ENCODE data around the gene H3-3A.
A peak's percentile ranks its signal among the peaks of the same experiment; 100 is the strongest.

The H3-3A gene

GRCh38 chr1:226063224-226063976 lies 884 bp downstream of the H3-3A start:
- H3K36me3 ChIP-seq (replicated peaks): peaks cover 35% of the 10 kb centered on the region
- in situ Hi-C loops (cut with MboI; ENCODE audit: low sequenced_read_pairs): no loop called here
- peaks cover 25% of the 10 kb centered on the region for H3K4me1 ChIP-seq
- H3K27me3 ChIP-seq (ENCODE audit: low read depth): no peaks in the 10 kb centered on the region
- DNase-seq (ENCODE audit: low spot score in 2 of 2): peak; percentile 61 to 64
- H3K9me3 ChIP-seq: no peaks in the 10 kb centered on the region
- peak overlapping the region; percentile 99 for H3K4me3 ChIP-seq

GRCh38 chr1:226063977-226064815 lies 1.7 kb downstream of the H3-3A start:
- in situ Hi-C loops (cut with MboI; ENCODE audit: low sequenced_read_pairs): no loop called here
- DNase-seq (ENCODE audit: low spot score in 2 of 2): peak in 1 of 2 experiments; percentile 31

GRCh38 chr1:226064816-226065248 lies 2.3 kb downstream of the H3-3A start:
- in situ Hi-C loops (cut with MboI; ENCODE audit: low sequenced_read_pairs): no loop called here
- peaks cover 49% of the 10 kb centered on the region for H3K36me3 ChIP-seq (replicated peaks)
- no peaks in the 10 kb centered on the region for H3K27me3 ChIP-seq (ENCODE audit: low read depth)
- H3K4me3 ChIP-seq: peak overlapping the region; percentile 99
- DNase-seq (ENCODE audit: low spot score in 2 of 2): peak; percentile 50 to 70
- H3K4me1 ChIP-seq: peaks cover 25% of the 10 kb centered on the region
- no peaks in the 10 kb centered on the region for H3K9me3 ChIP-seq

More at GRCh38 chr1:226063977-226064815, 1.7 kb downstream of the H3-3A start:
- H3K27me3 ChIP-seq (ENCODE audit: low read depth): no peaks in the 10 kb centered on the region
- peak overlapping the region; percentile 99 for H3K4me3 ChIP-seq
- H3K4me1 ChIP-seq: peaks cover 25% of the 10 kb centered on the region
- H3K36me3 ChIP-seq (replicated peaks): peaks cover 43% of the 10 kb centered on the region
- no peaks in the 10 kb centered on the region for H3K9me3 ChIP-seq

GRCh38 chr1:226066415-226067078 lies 4.0 kb downstream of the H3-3A start:
- in situ Hi-C loops (cut with MboI; ENCODE audit: low sequenced_read_pairs): no loop called here
- Histone ChIP-seq H3K9me3 (no peaks in the 10 kb centered on the region), H3K4me3 (no peak overlapping the region), H3K4me1 (peaks cover 18% of the 10 kb centered on the region), H3K27me3 (ENCODE audit: low read depth) (no peaks in the 10 kb centered on the region), H3K36me3 (replicated peaks) (peaks cover 62% of the 10 kb centered on the region)
- DNase-seq (ENCODE audit: low spot score in 2 of 2): no peak

GRCh38 chr1:226069811-226070489 lies 7.4 kb downstream of the H3-3A start:
- no peaks in the 10 kb centered on the region for H3K27me3 ChIP-seq (ENCODE audit: low read depth)
- H3K4me1 ChIP-seq: peaks cover 17% of the 10 kb centered on the region
- peaks cover 83% of the 10 kb centered on the region for H3K36me3 ChIP-seq (replicated peaks)
- in situ Hi-C loops (cut with MboI; ENCODE audit: low sequenced_read_pairs): no loop called here
- H3K4me3 ChIP-seq: no peak overlapping the region
- no peak for DNase-seq (ENCODE audit: low spot score in 2 of 2)
- no peaks in the 10 kb centered on the region for H3K9me3 ChIP-seq

- H3K36me3 ChIP-seq (replicated peaks): peaks cover 59% of the 10 kb centered on the region
- H3K4me3 ChIP-seq: no peak overlapping the region
- H3K27me3 ChIP-seq (ENCODE audit: low read depth): no peaks in the 10 kb centered on the region
- H3K9me3 ChIP-seq: no peaks in the 10 kb centered on the region
- H3K4me1 ChIP-seq: peaks cover 3% of the 10 kb centered on the region; the same call in 1 of the 2 replicates
- no peak for DNase-seq (ENCODE audit: low spot score in 2 of 2)
- in situ Hi-C loops (cut with MboI; ENCODE audit: low sequenced_read_pairs): no loop called here
Observed at GRCh38 chr1:226072347-226072746, 9.8 kb downstream of the H3-3A start.

GRCh38 chr1:226073184-226073950 lies 10.9 kb downstream of the H3-3A start:
- in situ Hi-C loops (cut with MboI; ENCODE audit: low sequenced_read_pairs): no loop called here
- Histone ChIP-seq H3K36me3 (replicated peaks) (peaks cover 49% of the 10 kb centered on the region), H3K4me1 (peaks cover 3% of the 10 kb centered on the region; the same call in 1 of the 2 replicates), H3K9me3 (no peaks in the 10 kb centered on the region), H3K4me3 (no peak overlapping the region), H3K27me3 (ENCODE audit: low read depth) (no peaks in the 10 kb centered on the region)
- no peak for DNase-seq (ENCODE audit: low spot score in 2 of 2)

GRCh38 chr1:226074046-226074445 lies 11.5 kb downstream of the H3-3A start:
- no peak for DNase-seq (ENCODE audit: low spot score in 2 of 2)
- Histone ChIP-seq H3K36me3 (replicated peaks) (peaks cover 42% of the 10 kb centered on the region), H3K4me3 (no peak overlapping the region), H3K27me3 (ENCODE audit: low read depth) (no peaks in the 10 kb centered on the region), H3K4me1 (peaks cover 3% of the 10 kb centered on the region; the same call in 1 of the 2 replicates), H3K9me3 (no peaks in the 10 kb centered on the region)
- in situ Hi-C loops (cut with MboI; ENCODE audit: low sequenced_read_pairs): no loop called here

GRCh38 chr1:226076378-226076777 lies 13.9 kb downstream of the H3-3A start:
- DNase-seq (ENCODE audit: low spot score in 2 of 2): no peak
- in situ Hi-C loops (cut with MboI; ENCODE audit: low sequenced_read_pairs): no loop called here

GRCh38 chr1:226078374-226078773 lies 15.9 kb downstream of the H3-3A start:
- no peaks in the 10 kb centered on the region for H3K9me3 ChIP-seq
- peaks cover 5% of the 10 kb centered on the region for H3K36me3 ChIP-seq (replicated peaks)
- no peaks in the 10 kb centered on the region for H3K27me3 ChIP-seq (ENCODE audit: low read depth)
- peaks cover 7% of the 10 kb centered on the region for H3K4me1 ChIP-seq
- in situ Hi-C loops (cut with MboI; ENCODE audit: low sequenced_read_pairs): no loop called here
- no peak overlapping the region for H3K4me3 ChIP-seq
- DNase-seq (ENCODE audit: low spot score in 2 of 2): no peak

More at GRCh38 chr1:226076378-226076777, 13.9 kb downstream of the H3-3A start:
- H3K27me3 ChIP-seq (ENCODE audit: low read depth): no peaks in the 10 kb centered on the region
- H3K4me1 ChIP-seq: peaks cover 3% of the 10 kb centered on the region; the same call in 1 of the 2 replicates
- peaks cover 22% of the 10 kb centered on the region for H3K36me3 ChIP-seq (replicated peaks)
- no peak overlapping the region for H3K4me3 ChIP-seq
- no peaks in the 10 kb centered on the region for H3K9me3 ChIP-seq

GRCh38 chr1:226082587-226082917 lies 20.0 kb downstream of the H3-3A start:
- no peak for DNase-seq (ENCODE audit: low spot score in 2 of 2)
- H3K4me3 ChIP-seq: peak overlapping the region; percentile 55
- no peaks in the 10 kb centered on the region for H3K27me3 ChIP-seq (ENCODE audit: low read depth)
- H3K9me3 ChIP-seq: peaks cover 3% of the 10 kb centered on the region; the same call in 1 of the 2 replicates
- H3K4me1 ChIP-seq: peaks cover 9% of the 10 kb centered on the region
- no peaks in the 10 kb centered on the region for H3K36me3 ChIP-seq (replicated peaks)
- in situ Hi-C loops (cut with MboI; ENCODE audit: low sequenced_read_pairs): no loop called here

GRCh38 chr1:226082959-226083301 lies 20.4 kb downstream of the H3-3A start:
- Histone ChIP-seq H3K9me3 (peaks cover 3% of the 10 kb centered on the region; the same call in 1 of the 2 replicates), H3K4me1 (peaks cover 9% of the 10 kb centered on the region), H3K36me3 (replicated peaks) (no peaks in the 10 kb centered on the region), H3K4me3 (peak overlapping the region; percentile 55), H3K27me3 (ENCODE audit: low read depth) (no peaks in the 10 kb centered on the region)
- DNase-seq (ENCODE audit: low spot score in 2 of 2): peak in 1 of 2 experiments; percentile 58
- in situ Hi-C loops (cut with MboI; ENCODE audit: low sequenced_read_pairs): no loop called here

Measured in HAP-1 (cell line).